Activated T-cell treated with anti-CD3 and anti-CD28 coated beads, Interleukin-2, amount 50 U/mL, for 1 hour (primary cell): ENCODE data around the gene TSBP1.
"Not testable (repeated sequence)": the region's sequence is repeated elsewhere in the genome, so short reads cannot be mapped to it uniquely, and the experiment has no call there.

Experiments used
- DNase-seq: peaks from one replicate; pipeline ENCODE4 v3.0.0-alpha.2; 2020

The TSBP1 gene

DNA sequence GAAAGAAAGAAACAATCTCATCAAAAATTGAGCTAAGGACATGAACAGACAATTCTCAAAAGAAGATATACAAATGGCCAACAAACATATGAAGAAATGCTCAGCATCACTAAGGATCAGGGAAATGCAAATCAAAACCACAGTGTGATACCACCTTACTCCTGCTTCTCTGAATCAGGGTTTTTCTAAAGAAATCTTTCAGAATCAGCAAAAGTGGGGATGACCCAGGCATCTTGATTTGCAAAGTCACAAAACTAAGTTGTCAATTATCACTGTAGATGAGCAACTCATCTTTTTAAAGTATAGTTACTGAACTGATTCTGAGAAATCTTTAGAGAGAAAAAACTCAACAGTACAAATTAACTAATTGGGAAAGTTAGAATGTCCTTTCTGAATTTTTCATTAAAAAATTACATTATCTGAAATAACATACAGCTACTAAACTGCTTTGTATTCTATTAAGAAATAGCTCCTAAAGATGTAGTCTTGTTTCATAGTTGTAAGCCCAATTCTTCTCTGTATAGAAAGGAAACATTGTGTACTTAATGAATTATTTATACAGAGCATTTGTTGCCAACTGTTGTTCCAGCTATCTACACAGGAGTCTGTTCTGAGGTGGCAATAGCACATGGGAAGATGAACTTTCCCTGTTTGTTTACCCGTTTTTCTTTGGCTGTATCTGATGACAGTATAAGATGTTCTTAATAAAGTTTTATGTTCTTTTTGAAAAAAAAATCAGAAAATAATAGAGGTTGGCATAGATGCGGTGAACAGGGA, 97.7 kb downstream of the TSBP1 start:
- not testable (repeated sequence) for DNase-seq

DNA sequence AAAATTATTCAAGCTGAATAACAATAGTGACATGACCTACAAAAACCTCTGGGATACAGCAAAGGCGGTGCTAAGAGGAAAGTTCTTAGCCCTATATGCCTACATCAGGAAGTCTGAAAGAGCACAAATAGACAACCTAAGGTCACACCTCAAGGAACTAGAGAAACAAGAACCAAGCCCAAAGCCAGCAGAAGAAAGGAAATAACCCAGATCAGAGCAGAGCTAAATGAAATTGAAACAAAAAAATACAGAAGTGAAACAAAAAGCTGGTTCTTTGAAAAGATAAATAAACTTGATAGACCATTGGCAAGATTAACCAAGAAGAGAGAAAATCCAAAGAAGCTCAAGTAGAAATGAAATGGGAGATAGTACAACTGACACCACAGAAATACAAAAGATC, 100.3 kb downstream of the TSBP1 start:
- DNase-seq: no peak

DNA sequence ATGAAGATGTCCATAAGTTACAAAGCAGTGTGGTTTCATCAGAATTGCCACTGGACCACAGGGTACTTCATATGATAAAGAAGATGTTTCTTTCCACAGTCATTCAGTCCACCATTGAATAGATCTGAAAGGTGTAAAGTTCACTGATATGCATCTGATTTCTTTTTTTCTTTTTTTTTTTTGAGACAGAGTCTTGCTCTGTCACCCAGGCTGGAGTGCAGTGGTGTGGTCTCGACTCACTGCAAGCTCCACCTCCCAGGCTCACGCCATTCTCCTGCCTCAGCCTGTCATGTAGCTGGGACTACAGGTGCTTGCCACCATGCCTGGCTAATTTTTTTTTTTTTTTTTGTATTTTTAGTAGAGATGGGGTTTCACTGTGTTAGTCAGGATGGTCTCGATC, 103.2 kb downstream of the TSBP1 start:
- not testable (repeated sequence) for DNase-seq

DNA sequence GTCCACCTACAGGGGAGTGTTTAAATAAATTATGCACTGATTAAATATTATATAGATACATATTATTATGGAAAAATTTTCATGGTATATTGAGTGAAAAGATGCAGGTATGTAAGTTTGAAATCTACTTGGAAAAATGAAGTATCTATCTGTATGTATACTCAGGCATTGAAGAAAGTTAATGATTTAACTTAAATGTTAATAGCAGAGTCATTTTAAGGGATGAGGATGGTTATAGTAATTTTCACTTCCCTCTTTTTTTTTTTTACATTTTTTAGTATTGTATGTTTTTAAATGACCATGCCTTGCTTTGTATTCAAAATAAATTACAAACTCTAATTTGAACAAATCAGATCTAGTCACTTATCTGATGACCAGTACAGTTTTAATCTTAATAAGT, 104.7 kb downstream of the TSBP1 start:
- DNase-seq: no peak

DNA sequence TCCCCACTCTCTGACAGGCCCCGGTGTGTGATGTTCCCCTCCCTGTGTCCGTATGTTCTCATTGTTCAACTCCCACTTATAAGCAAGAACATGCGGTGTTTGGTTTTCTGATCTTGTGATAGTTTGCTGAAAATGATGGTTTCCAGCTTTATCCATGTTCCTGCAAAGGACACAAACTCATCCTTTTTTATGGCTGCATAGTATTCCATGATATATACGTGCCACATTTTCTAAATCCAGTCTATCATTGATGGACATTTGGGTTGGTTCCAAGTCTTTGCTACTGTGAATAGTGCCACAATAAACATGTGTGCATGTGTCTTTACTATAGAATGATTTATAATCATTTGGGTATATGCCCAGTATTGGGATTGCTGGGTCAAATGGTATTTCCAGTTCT, 114.4 kb downstream of the TSBP1 start:
- DNase-seq: not testable (repeated sequence)

DNA sequence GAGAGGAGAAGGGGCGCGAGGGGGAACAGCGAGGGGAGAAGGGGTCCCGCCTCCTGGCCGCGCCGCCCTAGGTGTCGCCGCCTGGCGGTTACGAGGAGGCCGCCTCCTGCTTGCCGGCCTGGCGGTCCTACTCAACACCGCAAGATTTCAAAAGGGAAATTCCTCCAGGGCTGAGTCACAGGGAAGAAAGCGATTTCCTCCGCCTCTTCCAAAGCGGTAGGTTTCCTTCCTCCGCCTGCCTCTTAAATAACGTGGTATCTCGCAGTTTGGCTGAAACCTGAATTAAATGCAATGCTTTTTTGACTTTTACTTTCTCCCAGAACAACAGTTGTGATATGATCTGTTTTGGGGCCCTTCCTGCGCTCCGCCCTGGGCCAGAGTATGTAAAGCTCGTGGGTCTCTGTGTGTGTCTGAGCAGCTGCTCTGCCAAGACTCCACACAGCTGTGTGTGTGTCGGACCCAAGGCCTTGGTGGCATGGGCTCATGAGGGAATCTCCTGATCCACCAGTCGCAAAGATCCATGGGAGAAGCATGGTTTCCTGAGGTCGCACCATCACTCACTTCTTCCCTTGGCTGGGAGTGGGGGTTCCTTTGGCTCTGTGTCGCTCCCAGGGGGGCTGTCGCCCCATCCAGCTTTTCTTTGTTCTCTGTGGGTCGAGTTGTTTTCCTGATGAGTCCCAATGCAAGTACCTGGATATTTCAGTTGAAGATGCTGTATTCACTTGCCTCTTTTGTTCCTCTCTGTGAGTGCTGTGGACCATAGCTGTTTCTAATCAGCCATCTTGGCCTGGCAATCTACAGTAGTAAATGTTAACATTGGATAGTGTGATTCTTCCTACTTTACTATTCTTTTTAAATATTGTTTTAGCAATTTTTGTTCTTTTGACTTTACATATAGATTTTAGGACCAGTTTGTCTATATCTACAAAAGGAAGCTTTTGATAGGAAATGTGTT, 116.2 kb downstream of the TSBP1 start:
- DNase-seq: peak; percentile 69

DNA sequence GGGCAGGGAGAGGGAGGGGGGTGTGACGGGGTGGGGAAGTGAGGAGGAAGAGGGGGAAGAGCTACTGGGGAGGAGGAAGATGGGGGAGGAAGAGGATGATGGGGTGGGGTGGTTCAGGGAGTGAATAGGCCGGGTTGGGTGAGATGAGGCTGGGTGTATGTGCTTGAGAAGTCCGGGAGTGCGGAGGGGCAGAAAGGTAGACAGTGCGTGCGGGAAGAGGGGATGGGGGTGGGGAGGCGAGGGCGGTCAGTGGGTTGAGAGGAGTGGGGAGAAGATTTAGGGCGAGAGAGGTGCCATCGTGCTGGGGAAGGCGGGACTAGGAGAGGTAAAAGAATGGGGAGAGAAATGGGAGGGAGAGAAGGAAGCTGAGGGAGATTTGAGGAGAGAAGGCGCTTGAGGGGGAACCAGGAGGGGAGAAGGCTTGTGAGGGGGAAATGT, 116.9 kb downstream of the TSBP1 start:
- DNase-seq: no peak

DNA sequence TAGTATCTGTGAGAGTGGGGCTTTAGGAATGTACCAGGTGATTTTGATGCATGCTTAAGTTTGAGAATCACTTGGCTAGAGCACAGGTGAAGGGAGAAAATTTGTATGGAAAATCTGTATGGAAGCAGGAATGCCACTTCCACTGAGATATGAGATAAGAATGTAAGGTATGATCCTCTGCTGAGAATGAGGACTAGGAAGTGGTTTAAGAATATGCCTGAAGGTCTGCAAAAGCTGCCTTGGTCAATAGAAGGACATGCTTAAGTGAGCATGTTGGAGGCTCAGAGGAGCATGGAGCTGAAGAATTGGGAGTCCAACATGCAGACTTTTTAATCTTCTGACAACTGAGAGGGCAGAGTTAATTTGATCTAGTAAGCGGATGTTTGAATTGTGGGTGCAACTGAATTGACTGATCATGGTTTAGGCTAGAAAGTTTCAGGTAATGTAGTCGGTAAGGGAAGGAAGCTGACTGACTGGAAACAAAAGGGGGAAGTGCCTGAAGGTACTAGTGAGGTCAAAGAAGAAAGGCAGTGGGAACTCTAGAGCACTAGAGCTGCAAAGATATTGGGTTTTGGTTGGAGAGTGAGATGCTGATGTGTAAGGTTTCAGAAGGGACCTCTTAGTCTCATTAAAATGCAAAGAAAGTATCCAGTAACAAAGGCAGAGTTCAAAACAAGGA, 119.2 kb downstream of the TSBP1 start:
- DNase-seq: no peak

DNA sequence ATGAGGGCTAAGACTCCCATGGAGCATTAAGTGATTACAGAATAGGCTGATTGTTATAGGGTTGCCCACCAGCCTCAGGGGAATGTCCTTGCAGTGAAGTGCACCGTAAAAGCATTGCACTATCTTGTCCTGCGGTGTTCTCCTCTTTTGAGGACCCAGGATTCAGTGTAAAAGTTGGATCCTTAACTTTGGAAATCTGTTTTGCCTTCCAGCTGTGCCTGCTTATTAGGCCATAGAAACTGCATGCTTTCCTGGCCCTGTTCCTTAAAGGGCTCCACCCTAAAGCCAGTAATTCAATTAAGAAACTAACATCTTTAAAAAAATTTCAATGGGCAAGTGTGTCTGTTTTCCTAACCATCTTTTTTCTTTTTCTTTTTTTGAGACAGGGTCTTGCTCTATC, 122.4 kb downstream of the TSBP1 start:
- DNase-seq: no peak

DNA sequence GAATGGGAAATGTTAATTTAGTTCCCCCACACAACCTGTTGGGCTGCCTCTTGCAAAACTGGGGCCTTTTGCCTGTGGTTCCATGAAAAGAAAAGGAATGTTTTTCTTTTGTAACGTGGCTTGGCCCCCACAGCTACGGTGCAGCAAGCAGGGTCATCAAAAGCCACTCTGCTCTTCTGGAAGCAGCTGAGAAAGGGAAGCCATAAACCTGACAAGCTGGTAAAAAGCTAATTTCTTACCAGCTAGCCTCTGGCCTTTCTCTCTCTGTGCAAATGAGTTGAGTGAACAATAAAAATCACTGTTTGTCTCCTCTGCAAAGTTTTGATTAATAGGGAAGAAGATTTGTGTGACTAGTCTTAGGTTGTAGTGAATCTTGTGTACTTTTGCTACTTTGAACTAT, 124.3 kb downstream of the TSBP1 start:
- no peak for DNase-seq

DNA sequence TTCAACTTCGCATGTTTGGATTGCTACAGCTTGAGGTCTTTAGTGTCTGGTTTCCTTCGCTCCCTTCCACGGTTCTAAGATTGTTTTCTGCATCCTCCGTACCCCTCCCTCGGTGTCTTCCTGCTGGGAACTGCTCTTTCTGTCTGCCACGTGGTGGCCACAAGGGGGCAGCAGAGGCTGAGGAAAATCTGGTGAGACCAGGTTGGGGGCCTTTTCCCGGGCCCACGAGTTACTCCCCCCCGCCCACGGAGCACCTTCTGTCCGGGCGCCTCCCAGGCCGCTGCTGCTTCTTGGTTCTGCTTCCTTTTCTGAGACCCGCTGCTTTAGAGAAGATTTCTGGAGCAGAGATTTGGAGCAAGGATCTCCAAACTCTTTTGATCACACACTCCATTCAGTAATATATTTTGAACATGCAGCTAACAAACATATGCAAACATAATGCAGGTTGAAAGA, 126.7 kb downstream of the TSBP1 start:
- peak; percentile 76 for DNase-seq

DNA sequence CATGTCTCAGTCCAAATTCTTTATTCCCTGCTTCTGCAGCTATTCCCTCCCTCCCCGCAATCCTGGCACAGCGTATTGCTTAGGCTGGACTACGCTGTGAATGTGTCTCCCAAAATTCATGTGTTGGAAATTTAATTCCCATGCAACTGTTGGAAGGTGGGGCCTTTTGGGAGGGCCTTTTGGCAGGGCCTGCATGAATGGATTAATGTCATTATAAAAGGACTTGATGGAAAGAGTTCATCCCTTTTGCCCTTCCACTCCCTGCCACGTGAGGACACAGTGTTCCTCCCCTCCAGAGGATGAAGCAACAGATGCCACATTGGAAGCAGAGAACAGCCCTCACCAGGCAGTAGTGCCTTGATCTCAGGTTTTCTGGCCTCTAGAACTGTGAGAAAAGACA, 127.4 kb downstream of the TSBP1 start:
- DNase-seq: no peak
